OCI-LY1 (cell line): ENCODE results near the gene VDAC1.

ENCODE experiments used
- EZH2 ChIP-seq: fragments of 200-600 bp; sonication (generic), shearing (Covaris generic); IDR thresholded peaks from 2 replicates; pipeline ENCODE4 v1.8.0; 2017; ENCODE audit warnings: borderline replicate concordance, mixed run types, mild to moderate bottlenecking, antibody characterized with exemption, low read length, moderate library complexity, mixed read lengths
- TF ChIP-seq, protein P1 (sequence below): fragments of 200-600 bp; sonication (generic), shearing (Covaris generic); IDR thresholded peaks from 2 replicates; pipeline ENCODE4 v1.5.1; 2017; ENCODE audit warnings: mild to moderate bottlenecking, antibody characterized with exemption, low read length, moderate library complexity, mixed read lengths

GRCh38 chr5:134053840-134054338 lies 49.1 kb upstream of the VDAC1 start:
- TF ChIP-seq, protein P1, sequence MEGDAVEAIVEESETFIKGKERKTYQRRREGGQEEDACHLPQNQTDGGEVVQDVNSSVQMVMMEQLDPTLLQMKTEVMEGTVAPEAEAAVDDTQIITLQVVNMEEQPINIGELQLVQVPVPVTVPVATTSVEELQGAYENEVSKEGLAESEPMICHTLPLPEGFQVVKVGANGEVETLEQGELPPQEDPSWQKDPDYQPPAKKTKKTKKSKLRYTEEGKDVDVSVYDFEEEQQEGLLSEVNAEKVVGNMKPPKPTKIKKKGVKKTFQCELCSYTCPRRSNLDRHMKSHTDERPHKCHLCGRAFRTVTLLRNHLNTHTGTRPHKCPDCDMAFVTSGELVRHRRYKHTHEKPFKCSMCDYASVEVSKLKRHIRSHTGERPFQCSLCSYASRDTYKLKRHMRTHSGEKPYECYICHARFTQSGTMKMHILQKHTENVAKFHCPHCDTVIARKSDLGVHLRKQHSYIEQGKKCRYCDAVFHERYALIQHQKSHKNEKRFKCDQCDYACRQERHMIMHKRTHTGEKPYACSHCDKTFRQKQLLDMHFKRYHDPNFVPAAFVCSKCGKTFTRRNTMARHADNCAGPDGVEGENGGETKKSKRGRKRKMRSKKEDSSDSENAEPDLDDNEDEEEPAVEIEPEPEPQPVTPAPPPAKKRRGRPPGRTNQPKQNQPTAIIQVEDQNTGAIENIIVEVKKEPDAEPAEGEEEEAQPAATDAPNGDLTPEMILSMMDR: no peak
- TF ChIP-seq EZH2: no peak
